ENCODE data around the gene SLC5A6.

- no peak for TF ChIP-seq CTCF (IDR thresholded peaks at IDR 0.05)
- TF ChIP-seq POLR2A (IDR thresholded peaks at IDR 0.05) = no peak
These were observed 52.8 kb downstream of the SLC5A6 start for GRCh38 chr2:27159271-27159670.
